HG03571 (cell line): ENCODE results near the gene CABCOCO1.
"Not testable (repeated sequence)": the region's sequence is repeated elsewhere in the genome, so short reads cannot be mapped to it uniquely, and the experiment has no call there.

Experiments
- ATAC-seq: cut with Tn5 transposase; IDR thresholded peaks from one replicate; pipeline ENCODE4 v1.9.1; 2021; ENCODE audit not compliant: unreplicated experiment

The CABCOCO1 gene

DNA sequence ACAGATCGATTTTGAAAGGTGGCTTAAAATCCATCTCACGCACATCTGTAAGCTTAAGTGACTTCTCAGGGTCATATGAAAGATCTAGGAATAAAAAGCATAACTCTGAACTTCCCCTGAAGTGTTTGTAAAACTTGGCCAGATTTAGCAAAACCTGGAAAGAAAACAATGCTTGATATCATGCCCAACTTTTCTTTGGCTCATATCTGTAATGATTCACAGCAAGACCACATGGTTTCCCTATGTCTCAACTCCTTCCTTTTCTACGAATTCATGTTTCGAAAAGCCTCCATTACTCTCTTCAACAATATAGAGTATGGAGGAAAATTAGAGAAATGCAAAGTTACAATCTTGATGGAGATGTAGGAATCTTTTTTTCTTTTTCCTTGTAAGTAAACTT, 20.1 kb upstream of the CABCOCO1 start:
- no peak for ATAC-seq

DNA sequence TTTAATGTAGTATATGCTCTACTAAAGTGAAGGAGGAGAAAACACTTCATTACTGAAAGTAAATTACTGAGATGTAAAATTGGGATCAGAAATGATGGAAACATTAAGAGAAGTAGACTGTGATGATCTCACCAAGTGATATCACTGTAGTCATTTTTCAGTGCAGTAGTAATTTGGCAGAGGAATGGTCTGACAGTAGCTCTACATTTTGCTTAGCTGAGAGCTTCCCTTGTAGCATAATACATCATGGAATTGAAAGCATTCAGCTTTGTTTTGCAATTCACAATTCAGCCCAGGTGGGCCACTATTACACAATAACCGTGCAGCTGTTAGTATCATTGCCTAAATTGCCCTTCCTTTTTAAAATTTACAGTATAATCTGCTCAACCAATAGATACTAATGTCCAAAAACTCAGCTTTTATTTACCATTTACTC, 19.4 kb upstream of the CABCOCO1 start:
- ATAC-seq = no peak

GRCh38 chr10:61653699-61654098, 9.0 kb upstream of the CABCOCO1 start:
- no peak for ATAC-seq

DNA sequence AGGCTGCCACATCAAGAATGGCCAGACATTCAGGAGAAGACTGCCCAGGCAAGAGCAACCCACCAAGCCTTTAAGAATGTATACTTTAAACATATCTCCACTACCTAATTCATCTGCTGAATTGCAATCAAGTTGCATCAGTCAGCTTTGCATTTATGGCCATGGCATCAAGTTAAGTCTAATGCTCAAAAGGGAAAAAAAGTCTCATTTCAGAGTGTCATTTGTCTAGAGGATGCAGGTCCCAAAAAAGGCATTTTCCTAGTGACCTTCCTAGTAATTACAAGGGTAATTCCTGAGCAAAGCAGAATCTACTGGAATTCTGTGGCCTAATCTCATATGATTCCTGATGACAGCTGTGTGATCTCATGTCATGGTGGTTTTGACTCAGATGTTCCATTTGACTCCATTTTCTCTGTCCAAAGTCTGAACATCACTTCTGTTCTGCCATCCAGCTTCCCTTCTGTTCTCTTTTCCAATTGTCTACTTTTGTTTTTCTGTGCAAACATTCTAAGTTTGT, 7.3 kb upstream of the CABCOCO1 start:
- no peak for ATAC-seq

DNA sequence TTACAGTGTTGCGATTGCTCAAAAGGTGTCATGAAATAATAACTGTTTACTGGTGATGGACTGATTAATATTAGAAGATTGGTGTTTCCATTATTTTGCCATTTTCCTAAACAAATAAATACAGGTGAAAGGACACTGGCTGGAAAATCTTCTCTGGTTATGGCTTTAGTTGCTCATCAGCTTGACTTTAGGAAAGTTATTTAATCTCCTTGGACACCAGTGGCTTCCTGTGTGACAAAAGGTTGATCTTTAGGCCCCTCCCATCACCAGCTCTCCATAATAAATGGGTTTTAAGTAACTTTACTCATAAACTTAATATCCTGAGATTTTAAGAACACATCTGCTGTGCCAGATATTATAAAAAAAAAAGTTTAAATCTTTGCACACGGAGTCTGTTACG, 737 bp downstream of the CABCOCO1 start:
- ATAC-seq = no peak

GRCh38 chr10:61664985-61665384, 2.3 kb downstream of the CABCOCO1 start:
- no peak for ATAC-seq

DNA sequence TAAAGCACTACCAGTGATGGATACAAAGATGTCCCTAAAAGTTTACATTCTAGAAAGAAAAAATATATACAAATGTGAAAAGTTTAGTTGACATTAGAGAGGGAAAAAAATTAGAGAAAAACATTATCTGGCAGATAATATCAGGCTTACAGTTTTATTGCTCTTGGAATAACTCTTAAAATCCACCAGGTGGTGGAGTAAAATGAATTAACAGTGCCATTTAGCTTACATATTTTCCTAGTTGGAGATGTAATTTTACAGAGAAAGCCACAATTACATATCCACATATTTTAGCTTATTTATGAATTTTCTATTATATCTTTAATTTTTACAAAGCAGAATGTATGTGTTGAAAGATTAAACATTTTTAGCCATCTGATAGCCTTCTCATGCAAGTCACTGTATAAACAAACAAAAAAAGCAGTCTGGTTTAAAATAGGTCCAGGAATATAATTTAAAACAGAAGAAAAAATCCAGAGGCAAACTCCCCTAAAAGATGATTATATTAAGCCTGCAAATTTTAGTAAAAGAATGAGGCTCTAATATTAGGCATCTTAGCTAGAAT, 6.5 kb downstream of the CABCOCO1 start:
- no peak for ATAC-seq

DNA sequence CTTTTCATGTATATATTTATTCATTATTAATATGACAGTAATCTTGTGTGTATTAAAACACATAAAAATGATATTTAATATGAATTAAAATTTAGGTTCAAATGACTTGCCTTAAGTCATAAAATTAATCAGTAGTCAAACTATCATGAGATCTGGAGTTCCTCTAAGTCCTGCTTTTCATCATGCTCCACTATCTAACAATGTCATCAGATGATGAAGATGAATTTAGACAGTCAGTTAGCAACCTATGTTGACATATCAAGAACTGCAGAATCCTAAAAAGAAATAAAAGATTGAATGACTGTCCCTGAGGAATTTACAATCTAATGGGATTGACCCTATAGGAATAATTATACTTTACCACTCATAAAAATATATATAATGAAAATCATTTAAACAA, 7.1 kb downstream of the CABCOCO1 start:
- no peak for ATAC-seq

DNA sequence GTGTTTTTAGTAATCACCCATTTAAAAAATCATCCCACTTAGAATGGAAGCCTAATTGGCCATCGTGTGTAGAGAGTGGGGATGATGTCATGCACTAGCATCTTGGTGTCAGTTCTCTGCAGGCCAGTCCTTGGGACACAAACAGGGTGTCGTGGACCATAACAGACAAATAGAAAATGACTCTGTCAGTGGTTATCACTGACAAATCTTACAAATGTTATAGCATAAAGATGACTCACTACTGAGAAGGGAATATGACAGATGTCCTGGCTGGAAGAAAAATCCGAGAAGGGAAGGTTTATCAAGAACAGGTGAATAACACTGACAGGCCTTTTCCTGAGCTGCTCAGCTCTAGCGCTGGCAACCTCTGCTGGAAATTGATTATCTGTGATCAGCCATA, 10.6 kb downstream of the CABCOCO1 start:
- ATAC-seq = no peak

DNA sequence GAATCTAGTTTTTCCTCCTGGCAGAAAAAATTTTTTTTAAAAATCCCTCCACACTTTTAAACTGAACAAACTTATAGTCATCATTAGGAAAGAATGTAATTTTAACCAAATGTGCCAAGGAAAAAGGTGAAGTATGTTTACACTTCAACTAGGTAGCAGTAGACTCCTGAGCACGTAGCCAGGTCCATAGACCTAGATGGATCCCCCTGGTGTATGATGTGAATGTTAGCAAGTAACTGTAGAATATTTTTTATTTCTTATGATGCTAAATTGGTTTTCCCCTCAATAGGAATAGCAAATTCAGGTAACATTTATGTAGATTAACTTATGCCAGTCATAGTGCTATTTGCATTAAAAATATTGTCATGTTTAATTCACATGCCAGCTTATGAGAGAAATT, 19.6 kb downstream of the CABCOCO1 start:
- no peak for ATAC-seq

GRCh38 chr10:61683319-61683718, 20.6 kb downstream of the CABCOCO1 start:
- no peak for ATAC-seq

DNA sequence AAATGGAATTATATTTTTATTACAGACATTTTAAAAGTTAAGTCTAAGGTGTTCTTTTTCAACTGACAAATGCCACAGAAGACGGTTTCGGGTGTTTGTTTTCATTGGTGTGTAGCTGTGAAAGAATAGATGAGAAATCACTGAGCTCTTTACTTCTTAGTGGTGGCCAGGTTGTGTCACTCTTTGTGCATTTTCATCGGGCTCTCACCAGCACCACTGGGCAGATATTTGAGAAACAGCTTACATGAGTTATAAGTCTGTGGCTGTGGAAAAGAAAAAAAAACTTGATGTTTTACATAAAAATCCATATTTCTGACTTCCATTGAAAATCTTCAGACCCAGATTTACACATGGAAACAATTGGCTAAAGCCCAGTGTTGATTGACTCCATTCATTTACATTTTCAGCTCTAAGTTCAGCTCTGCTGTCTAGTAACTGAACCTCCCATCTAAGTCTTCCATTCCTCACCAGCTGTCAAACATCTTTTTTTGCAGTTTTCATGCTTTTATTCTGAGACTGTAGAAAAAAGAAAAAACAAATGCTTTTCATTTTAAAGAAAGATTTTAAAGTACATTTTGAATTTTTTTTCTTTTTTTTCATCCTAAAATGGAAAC, 22.3 kb downstream of the CABCOCO1 start:
- no peak for ATAC-seq

DNA sequence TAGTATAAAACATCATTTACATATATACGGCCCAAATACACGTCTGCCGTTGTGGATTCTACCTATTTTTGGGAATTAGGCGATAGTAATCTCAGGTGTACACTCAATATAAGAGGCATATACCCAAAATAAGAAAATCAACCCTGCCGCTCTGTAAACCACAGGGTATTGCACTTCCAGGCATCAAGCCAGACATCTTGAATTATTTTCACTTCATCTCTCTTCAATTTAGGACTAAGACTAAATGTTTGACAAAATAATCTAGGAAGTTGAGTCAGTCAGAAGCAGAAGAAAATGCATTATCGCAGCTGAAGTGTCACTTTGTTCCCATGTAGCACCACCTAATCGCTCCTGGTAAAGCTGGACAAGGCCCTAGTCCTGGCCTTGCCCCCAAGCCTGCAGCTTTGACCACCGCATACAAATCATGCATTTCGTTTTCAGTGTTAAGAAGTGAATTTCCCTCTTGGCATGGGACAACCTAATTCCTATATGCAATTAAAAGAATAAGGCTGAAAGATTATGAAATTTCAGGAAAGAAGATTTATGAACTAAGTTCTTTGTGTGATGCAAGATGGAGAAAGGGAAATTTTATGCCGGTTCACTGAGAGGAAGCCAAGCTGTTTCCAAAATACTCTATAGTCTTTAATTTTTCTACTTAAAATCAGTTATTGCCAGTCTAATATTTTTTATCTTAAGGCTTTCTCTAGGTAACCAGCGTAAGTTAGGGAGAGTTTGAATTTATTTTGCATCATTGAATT, 26.0 kb downstream of the CABCOCO1 start:
- ATAC-seq = no peak

DNA sequence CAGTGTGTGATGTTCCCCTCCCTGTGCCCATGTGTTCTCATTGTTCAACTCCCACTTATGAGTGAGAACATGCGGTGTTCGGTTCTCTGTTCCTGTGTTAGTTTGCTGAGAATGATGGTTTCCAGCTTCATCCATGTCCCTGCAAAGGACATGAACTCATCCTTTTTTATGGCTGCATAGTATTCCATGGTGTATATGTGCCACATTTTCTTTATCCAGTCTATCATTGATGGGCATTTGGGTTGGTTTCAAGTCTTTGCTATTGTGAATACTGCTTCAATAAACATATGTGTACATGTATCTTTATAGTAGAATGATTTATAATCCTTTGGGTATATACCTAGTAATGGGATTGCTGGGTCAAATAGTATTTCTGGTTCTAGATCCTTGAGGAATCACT, 28.9 kb downstream of the CABCOCO1 start:
- ATAC-seq = not testable (repeated sequence)

GRCh38 chr10:61692447-61693010, 29.8 kb downstream of the CABCOCO1 start:
- no peak for ATAC-seq

DNA sequence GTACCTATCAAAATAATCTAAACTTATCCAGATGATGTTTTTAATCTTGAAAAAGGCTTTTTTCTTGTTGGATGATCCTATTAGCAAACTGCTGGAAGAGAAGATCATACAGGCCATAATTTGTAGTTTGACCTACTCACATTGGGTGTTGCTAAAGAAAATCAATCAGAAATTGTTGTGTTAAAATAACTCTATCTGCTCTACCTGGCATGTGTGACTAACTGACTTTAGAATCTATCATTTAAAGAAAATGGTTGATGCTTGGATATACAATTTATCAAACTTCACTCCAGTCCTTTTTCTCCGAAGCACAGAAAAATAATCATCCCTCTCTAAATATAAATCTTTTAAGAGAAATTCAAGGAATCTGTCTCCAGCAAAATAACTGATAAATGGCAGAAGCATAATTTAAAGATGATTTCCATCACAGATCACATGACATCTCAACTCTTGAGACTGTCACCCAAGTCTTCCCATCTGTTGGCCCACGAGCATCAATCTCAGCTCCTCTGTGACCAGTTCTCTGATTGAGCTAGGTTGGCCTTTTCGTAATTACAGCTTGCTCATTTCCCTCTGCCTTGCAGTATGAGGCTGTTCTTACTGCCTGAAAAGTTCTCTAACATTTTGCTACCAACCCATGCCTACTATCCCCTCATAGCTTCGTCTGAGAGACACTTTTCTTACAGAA, 36.4 kb downstream of the CABCOCO1 start:
- no peak for ATAC-seq

DNA sequence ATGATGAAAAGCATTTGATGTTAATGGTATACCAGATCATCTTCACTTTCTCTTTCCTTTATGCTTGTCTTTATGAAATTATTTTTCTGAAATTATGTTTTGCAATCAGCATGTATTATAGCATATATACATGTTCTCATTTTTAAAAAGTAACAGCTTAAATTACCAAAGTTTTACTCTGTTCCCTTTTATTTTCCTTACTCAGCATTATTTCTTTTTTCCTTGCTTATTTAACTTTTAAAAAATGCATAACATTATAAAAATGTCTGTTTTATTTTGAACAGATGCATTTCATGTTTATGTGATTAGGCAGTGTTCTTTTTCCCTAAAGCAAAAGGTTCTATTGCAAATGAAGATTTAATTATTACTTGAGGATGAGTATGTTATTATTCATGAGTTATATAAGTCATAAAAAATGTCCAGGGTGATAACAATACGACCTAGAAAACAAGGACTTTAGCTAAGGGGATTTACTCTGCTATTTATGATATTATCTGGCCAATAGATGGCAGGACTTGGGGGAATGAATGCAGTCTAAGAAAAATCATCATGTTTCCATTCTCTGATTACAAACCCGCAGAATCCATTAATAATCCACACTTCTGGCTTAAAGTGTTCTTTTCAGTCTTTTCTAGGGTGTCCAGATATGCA, 38.5 kb downstream of the CABCOCO1 start:
- no peak for ATAC-seq

DNA sequence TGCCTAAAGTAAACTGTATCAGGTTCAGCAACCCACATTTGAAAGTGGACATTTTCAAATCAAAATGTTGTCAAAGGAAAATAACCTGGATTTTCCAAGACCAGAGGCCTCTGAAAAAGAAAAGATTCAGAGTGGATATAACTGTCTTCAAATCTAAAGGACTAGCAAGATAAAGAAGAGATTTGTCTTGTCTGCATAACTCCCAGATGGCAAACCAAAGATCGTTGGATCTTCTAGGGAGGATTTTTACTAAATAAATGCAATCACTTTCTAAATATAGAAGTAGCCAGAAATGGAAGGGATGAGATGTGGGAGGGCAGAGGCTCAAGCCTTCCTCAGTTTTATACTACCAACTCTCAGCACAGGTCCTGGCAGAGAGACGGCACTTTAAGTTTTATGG, 39.0 kb downstream of the CABCOCO1 start:
- ATAC-seq = no peak

GRCh38 chr10:61702584-61702983, 39.9 kb downstream of the CABCOCO1 start:
- no peak for ATAC-seq

- no peak for ATAC-seq
Measured at GRCh38 chr10:61705022-61705613, 42.4 kb downstream of the CABCOCO1 start.
